Natural killer cell (primary cell): ENCODE measurements around the gene PRRX1. TPM values are rescaled to one million over a fixed set of nuclear protein-coding genes. Genes with fewer than 3 reads are reported as not detected.

ENCODE experiments used
- ATAC-seq, 3 donors: fragments of 150-1000 bp in 2 of 3; fragments of 200-7000 bp in 1 of 3; cut with Tn5 transposase; 1 replicate in 1 of 3; 2 replicates in 2 of 3; pipeline ENCODE4 v1.10.0; 2021; ENCODE audit warnings: mild to moderate bottlenecking in 2 of 3, moderate library complexity in 2 of 3
- DNase-seq, 2 donors: peaks; one replicate each; pipeline versions ENCODE4 v3.0.0 to v3.0.0-alpha.2; 2013 to 2021; ENCODE audit warnings: mixed read lengths in 1 of 2
- H3K27ac ChIP-seq: one replicate; pipeline ENCODE4 v1.5.1; 2013; ENCODE audit warnings: mild to moderate bottlenecking, low read length
- H3K27me3 ChIP-seq: one replicate; pipeline ENCODE4 v1.6.1; 2013; ENCODE audit warnings: low read length; ENCODE audit not compliant: control insufficient read depth, insufficient read depth
- H3K36me3 ChIP-seq: one replicate; pipeline ENCODE4 v1.6.1; 2013; ENCODE audit warnings: low read length; ENCODE audit not compliant: control insufficient read depth, insufficient read depth
- H3K4me1 ChIP-seq: one replicate; pipeline ENCODE4 v1.6.1; 2013; ENCODE audit warnings: low read length; ENCODE audit not compliant: control insufficient read depth, insufficient read depth
- H3K4me3 ChIP-seq: one replicate; pipeline ENCODE4 v1.5.1; 2013; ENCODE audit warnings: low read length
- H3K9me3 ChIP-seq: one replicate; pipeline ENCODE4 v1.6.1; 2013; ENCODE audit warnings: low read length; ENCODE audit not compliant: control insufficient read depth, insufficient read depth
- H3K27ac Mint-ChIP-seq, 2 donors: one replicate each; pipeline ENCODE4 v1.8.0; 2022; ENCODE audit warnings: mild to moderate bottlenecking in 2 of 2, mixed read lengths in 2 of 2, moderate library complexity in 1 of 2
- H3K27me3 Mint-ChIP-seq, 2 donors: one replicate each; pipeline ENCODE4 v1.8.0; 2022; ENCODE audit warnings: low read depth in 2 of 2, mixed read lengths in 2 of 2
- H3K36me3 Mint-ChIP-seq: one replicate; pipeline ENCODE4 v1.8.0; 2022; ENCODE audit warnings: mixed read lengths
- H3K4me1 Mint-ChIP-seq, 2 donors: one replicate each; pipeline ENCODE4 v1.8.0; 2022; ENCODE audit warnings: mixed read lengths in 2 of 2
- H3K4me3 Mint-ChIP-seq: one replicate; pipeline ENCODE4 v1.8.0; 2022; ENCODE audit warnings: mild to moderate bottlenecking, moderate library complexity, mixed read lengths
- H3K9me3 Mint-ChIP-seq, 2 donors: one replicate each; pipeline ENCODE4 v1.8.0; 2022; ENCODE audit warnings: mixed read lengths in 2 of 2
- WGBS: methylation state at CpG from one replicate; pipeline ENCODE4 v1.1.7; 2013; ENCODE audit warnings: missing lambda C conversion rate; ENCODE audit not compliant: insufficient coverage; 5-methylcytosine and 5-hydroxymethylcytosine counted together
- intact Hi-C: fragments of 100-400 bp; cut with micrococcal nuclease; formaldehyde crosslinking; loops from one replicate; pipeline ENCODE4 v1.14.2; 2022
- total RNA-seq, 4 donors: library from RNA; stranded (reverse); fragments of 120-200 nt in 1 of 4; gene quantifications; one replicate each; pipeline versions ENCODE4 v1.2.3 to v1.2.4, GENCODE V29; 2013 to 2022
- TF ChIP-seq, protein P1 (sequence below): fragments of 200-600 bp; IDR thresholded peaks from one replicate; pipeline ENCODE4 v1.8.0; 2022; ENCODE audit warnings: antibody characterized with exemption

PRRX1 gene
- total RNA-seq, 3 donors from 2014 or later (not counting 1 experiment from before 2014, with no cell fraction given): not detected

DNA sequence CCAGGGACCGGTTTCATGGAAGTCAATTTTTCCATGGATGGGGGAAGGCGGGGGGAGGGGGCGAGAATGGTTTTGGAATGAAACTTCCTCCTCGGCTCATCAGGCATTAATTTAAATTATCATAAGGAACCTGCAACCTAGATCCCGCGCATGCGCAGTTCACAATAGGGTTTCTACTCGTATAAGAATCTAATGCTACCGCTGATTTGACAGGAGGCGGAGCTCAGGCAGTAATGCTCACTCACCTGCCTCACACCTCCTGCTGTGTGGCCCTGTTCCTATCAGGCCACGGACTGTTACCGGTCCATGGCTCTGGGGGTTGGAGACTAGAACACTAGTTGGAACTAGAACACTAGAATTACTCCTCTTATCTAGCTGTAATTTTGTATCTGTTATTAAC is 38.0 kb downstream of the PRRX1 start:
- intact Hi-C loops: no loop called here
- no peaks in the 10 kb centered on the region for H3K27me3 ChIP-seq
- H3K9me3 ChIP-seq: no peaks in the 10 kb centered on the region
- H3K4me1 ChIP-seq: no peaks in the 10 kb centered on the region
- Mint-ChIP-seq H3K9me3 (no peaks in the 10 kb centered on the region), H3K27ac (no peak overlapping the region), H3K4me1 (no peaks in the 10 kb centered on the region), H3K4me3 (no peak overlapping the region), H3K36me3 (no peaks in the 10 kb centered on the region), H3K27me3 (peaks cover 0 to 3% of the 10 kb centered on the region in 2 donors)
- 90% methylated on average over 10 of the region's 12 CpGs for WGBS
- no peak for ATAC-seq
- no peak overlapping the region for H3K4me3 ChIP-seq
- TF ChIP-seq, protein P1, sequence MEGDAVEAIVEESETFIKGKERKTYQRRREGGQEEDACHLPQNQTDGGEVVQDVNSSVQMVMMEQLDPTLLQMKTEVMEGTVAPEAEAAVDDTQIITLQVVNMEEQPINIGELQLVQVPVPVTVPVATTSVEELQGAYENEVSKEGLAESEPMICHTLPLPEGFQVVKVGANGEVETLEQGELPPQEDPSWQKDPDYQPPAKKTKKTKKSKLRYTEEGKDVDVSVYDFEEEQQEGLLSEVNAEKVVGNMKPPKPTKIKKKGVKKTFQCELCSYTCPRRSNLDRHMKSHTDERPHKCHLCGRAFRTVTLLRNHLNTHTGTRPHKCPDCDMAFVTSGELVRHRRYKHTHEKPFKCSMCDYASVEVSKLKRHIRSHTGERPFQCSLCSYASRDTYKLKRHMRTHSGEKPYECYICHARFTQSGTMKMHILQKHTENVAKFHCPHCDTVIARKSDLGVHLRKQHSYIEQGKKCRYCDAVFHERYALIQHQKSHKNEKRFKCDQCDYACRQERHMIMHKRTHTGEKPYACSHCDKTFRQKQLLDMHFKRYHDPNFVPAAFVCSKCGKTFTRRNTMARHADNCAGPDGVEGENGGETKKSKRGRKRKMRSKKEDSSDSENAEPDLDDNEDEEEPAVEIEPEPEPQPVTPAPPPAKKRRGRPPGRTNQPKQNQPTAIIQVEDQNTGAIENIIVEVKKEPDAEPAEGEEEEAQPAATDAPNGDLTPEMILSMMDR: no peak
- no peaks in the 10 kb centered on the region for H3K36me3 ChIP-seq
- no peak overlapping the region for H3K27ac ChIP-seq
- DNase-seq: no peak

DNA sequence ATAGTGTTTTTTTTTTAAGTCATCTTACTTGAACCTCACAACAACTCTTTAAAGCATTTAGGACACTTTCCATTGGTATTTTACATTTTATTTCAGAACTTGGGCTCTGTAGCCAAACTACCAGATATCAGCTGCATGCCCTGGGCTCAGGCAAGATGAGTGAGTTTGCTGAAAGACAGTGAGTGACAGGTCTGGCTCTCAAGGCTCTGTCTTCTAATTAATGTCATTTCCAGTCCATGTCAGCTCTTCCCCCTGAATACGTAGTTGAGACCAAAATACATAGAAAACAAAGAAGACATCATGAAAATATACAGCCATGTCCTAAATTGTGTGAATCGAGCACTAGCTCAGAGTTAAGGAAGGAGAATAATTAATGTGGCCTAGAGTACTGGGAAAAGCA is 39.7 kb downstream of the PRRX1 start:
- Mint-ChIP-seq H3K27ac (no peak overlapping the region), H3K4me3 (no peak overlapping the region), H3K4me1 (no peaks in the 10 kb centered on the region), H3K36me3 (no peaks in the 10 kb centered on the region), H3K27me3 (peaks cover 0 to 3% of the 10 kb centered on the region in 2 donors), H3K9me3 (no peaks in the 10 kb centered on the region)
- intact Hi-C loops: no loop called here
- H3K36me3 ChIP-seq: no peaks in the 10 kb centered on the region
- no peak for ATAC-seq
- TF ChIP-seq, protein P1: no peak
- H3K9me3 ChIP-seq: no peaks in the 10 kb centered on the region
- H3K27ac ChIP-seq: no peak overlapping the region
- H3K27me3 ChIP-seq: no peaks in the 10 kb centered on the region
- H3K4me3 ChIP-seq: no peak overlapping the region
- DNase-seq: no peak
- no peaks in the 10 kb centered on the region for H3K4me1 ChIP-seq
- 83% methylated on average over 1 of the region's 2 CpGs for WGBS

DNA sequence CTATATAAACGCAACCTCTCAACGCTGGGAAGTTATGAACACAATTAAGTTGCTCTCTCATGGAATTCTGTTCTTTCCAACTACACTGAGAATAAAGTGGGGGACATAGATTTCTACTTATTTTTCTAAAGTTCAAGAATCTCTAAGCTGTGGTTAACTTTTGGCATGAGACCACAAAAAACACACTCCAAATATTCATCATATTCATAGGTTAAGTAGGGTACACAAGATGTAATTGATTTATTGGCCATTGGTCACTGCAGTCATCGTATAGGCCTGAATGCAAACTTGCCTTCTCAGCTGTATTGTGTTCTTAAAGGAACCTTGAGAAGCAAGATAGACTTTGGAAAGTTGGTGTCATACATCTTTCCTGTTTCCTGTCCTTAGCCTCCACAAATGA is 40.3 kb downstream of the PRRX1 start:
- no peaks in the 10 kb centered on the region for H3K9me3 Mint-ChIP-seq
- Histone ChIP-seq H3K4me3 (no peak overlapping the region), H3K27ac (no peak overlapping the region), H3K36me3 (no peaks in the 10 kb centered on the region), H3K9me3 (no peaks in the 10 kb centered on the region), H3K27me3 (no peaks in the 10 kb centered on the region), H3K4me1 (no peaks in the 10 kb centered on the region)
- no peak for DNase-seq
- peaks cover 0 to 3% of the 10 kb centered on the region in 2 donors for H3K27me3 Mint-ChIP-seq
- no peak overlapping the region for H3K27ac Mint-ChIP-seq
- H3K36me3 Mint-ChIP-seq: no peaks in the 10 kb centered on the region
- ATAC-seq: no peak
- TF ChIP-seq, protein P1: no peak
- H3K4me3 Mint-ChIP-seq: no peak overlapping the region
- 92% methylated on average over 1 of the region's 3 CpGs for WGBS
- intact Hi-C loops: no loop called here
- no peaks in the 10 kb centered on the region for H3K4me1 Mint-ChIP-seq

DNA sequence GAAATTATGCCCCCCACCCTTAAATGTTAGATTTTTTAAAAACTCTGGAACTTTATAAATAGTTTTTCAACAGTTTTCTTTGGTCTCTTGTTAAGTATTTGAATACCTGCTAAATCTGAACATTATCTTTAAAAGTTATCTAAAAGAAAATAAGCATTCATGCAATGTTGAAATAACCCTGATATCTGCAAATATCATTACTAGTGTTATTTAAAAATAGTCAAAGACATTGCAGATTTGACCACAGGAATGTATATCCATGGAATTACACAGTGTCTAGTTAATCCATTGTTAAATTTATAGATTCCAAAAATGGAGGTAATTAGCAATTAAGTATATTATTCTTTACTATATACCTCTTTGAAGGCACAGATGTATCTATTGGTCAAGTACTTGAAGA is 42.0 kb downstream of the PRRX1 start:
- H3K27me3 ChIP-seq: no peaks in the 10 kb centered on the region
- H3K4me1 ChIP-seq: no peaks in the 10 kb centered on the region
- no peak for ATAC-seq
- Mint-ChIP-seq H3K9me3 (no peaks in the 10 kb centered on the region), H3K4me1 (no peaks in the 10 kb centered on the region), H3K36me3 (no peaks in the 10 kb centered on the region), H3K27me3 (peaks cover 0 to 3% of the 10 kb centered on the region in 2 donors), H3K27ac (no peak overlapping the region), H3K4me3 (no peak overlapping the region)
- no peak overlapping the region for H3K4me3 ChIP-seq
- H3K36me3 ChIP-seq: no peaks in the 10 kb centered on the region
- no peaks in the 10 kb centered on the region for H3K9me3 ChIP-seq
- DNase-seq: no peak
- intact Hi-C loops: no loop called here
- H3K27ac ChIP-seq: no peak overlapping the region
- TF ChIP-seq, protein P1: no peak
